HG03521 (cell line): ENCODE results near the gene RASSF8.

Experiments used
- ATAC-seq: cut with Tn5 transposase; IDR thresholded peaks from one replicate; pipeline ENCODE4 v1.9.1; 2021; ENCODE audit warnings: mild to moderate bottlenecking, moderate library complexity; ENCODE audit not compliant: unreplicated experiment

Gene RASSF8

DNA sequence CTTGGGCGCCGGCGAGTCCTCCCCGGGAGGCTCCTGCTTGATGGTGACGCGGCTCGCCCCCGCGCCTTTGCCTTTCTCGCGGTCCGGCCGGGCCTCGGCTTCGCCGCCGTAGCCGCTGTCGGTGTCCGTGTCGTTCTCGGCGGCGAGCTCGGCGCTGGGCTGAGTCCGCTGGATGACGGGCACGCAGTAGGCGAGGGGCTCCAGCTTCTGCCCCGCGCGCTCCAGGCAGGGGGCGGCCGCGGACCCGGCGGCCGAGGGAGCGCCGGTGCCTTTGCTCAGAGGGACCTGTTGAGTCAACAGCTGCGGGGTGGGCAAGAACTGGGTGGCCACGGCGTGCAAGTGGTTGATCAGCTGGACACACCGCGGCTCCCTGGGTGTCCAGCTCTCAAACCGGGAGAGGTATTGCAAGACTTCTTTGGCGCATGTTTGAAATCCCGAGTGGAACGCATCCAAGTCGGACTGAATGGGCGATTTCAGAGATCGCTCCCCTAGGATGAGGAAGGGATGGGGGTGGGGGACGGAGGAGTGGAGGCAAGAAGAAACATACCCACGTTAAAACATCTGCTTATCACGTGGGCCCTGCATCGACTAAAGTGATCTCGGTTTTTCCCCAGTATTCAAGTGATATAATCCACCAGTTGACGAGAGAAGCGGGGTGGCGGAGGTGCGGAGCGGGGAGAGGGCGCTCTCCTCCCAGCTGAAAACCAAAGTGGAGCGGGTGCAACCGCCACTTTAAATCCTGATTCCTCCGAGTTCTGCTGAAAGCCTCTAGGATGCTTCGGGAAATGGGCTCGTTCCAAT is 164.4 kb downstream of the RASSF8 start:
- ATAC-seq: peak; percentile 13

DNA sequence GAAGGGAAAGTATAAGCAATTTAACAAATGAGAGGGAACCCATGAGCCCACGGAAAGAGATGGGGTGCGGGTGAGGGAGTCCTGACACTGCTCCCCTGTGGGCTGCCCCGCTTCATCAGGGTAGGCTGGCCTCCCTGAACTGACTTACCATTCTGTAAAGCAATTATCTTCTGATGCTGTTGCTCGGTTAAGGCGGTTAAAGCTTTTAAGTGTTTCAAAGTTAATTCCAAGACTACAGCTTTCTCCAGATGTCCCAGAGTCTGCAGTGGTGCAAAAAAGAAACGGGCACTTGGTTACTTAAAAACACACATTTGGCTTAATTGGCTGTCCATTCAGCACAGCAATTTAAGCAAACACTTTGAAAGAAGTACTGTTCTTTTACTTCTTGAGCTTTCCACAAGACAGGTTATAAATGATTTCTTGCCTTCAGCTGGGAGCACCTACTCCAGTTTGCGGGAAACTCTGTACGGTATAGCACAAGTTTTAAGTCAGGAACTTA is 165.0 kb downstream of the RASSF8 start:
- no peak for ATAC-seq

DNA sequence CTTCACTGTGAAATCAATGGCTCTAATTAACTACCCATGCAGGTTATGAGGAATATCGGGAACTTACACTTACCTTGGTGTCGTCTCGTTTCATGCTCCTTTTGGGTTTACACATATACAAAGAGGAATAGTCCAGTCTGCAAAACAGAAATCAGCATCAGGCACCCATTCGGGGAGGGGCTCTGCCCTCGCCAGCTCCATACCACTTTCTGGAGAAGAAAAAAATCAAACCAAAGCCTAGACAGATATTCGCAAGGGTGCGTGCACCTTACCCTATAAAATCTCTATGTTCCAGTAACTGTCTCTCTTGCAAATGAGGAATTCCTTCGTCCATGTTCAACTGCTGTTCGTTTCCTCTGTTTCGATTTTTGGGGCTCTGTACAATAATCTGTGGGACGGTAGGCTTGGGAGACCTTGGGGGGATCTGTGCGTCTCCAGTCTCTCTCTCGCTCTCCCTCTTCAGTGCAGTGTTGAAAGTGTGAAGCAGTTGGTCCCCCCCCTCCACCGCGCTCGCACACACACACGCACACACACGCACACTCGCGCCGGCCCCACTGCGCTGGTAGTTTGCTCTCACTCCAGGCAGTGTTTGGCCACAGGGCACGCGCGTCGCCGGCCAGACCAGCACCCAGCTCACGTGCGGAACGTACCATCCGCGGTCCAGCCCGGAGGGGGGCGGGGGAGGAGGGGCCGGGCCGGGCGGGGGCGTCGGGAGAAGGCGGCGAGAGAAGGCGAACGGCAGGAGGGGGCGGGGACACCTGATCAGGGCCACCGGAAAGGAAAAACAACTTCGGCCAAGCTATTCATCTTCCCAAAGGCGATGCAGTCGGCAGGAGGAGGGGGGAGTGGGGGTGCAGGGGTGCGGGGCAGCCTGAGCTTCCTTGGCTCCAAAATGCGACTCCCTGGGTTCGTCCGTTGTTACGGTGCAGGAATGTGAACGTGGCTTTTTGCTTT is 166.2 kb downstream of the RASSF8 start, which contains the start of gene BHLHE41:
Gene BHLHE41, minus strand, starts transcription at position 592 of the 954 bp plus-strand sequence. Its CDS starts 258 bp downstream, at position 334.
- no peak for ATAC-seq

DNA sequence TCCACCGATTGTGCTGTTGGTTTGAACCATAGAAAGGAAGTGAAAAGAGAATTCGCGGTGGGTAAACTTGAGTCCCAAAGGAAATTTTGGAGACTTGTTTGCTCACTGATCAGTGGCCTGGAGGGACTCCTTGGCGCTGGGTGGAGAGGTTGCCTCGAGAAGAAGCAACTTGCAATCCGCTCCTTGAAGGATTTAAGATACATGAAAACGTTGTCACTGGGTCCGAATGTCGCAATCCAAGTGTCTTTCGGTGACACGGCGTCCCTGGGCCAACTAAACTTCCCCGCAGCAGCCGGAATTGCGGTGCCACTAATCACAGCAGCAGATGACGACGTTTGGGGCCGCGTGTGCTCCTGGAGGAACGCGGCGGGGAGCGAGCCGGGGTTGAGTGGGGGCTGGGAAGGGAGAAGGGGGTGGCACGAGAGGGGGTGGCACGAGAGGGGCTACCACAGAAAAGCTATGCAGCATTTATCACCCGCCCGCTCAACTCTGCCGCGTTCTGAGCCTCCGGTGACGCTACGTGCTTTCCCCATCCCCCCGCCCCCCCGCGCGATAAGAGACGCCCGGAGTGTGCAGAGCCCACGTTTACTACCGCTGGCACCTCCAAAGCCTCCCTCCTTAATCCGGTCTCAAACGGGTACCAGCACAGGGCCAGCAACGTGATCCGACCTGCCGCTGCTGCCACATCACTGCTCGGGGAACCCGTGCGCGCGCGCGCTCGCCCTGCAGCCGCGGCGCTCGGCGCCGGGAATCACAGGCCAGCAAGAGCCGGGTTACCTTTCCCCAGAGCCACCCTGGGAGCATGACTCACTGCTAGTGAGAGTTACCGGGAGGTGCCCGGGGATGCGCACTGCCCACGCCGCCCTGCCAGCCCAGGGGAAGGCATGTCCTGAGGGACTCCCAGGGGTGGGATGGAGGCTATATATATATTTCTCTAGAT is 167.2 kb downstream of the RASSF8 start:
- ATAC-seq: peak; percentile 20

DNA sequence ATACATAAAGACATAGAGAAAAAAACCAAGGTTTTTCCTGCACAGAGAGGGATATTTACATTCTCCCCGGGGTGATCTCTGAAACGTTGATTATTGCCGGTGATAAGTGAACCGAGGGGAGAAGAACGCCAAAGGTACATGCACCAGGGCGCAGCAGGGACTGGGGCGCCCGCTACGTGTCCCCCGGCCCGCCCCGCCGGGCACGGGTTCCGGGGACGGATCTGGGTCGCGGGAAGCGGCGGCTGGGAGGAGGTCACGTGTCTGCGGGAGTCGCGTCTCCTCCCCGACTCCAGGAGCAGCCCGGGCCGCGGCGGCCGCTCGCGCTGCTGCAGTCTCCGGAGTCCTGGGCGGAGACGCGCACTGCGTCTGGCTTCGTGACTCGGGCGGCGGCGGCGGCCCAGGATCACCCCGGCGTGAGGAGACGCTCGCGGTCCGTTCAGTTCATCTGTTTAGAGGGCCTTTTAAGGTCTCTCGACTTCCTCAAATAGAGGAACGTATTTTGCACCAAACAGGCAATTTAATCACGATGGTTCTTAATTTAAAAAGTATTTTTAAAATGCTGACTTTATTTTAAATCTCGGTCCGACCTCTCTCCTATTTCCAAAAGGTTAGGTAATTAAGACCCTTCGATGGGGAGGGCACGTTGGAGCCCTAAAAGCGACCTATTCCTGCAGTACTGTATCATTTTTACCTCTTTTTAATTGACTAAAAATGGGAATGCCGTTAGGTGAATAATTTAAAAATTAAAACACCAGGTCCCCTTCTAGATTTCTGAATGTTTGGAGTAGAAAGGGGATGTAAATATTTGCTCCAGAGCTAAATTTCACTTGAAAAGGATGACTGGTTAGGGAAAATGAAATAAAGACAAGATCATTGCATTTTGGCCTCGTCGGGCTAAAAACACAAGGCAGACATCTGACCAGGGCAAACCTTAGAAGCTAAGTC is 168.1 kb downstream of the RASSF8 start:
- peak; percentile 34 for ATAC-seq

DNA sequence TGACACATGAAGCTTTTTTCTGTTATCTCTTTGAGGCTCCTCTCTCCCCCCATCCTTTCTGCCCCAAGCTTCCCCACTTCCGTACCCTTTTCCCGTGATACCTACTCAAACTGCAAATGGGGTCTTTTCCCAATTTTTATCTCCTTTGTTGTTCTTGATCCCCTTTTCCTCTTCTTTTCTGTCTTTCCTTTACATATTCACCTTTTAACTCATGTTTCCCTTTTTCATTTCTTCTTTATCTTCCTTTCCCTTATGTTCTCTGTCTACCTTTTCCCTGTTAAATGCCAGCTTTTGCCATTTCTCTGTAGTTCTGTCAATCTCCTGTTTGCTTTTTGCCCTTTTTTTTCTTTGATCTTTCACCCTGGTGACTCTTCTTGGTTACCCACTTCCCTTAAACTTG is 168.9 kb downstream of the RASSF8 start:
- no peak for ATAC-seq

DNA sequence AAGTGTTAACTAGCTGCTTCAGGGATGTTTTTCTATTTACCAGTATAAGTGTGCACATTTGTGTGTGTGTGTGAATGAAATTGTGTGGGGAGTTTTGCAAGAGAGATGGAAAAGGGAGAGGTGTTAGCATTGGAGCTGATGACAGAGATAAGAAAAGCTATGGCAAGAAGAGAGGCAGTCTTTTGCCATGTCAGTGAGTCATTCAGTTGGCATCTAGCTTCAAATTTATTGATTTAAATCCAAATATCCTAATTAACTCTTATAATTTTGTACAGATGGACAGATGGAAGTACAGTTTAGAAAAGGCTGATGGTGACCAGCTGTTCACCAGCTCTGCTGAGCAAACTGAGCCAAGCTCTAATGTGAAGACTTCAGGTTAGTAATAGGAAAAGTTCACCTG is 169.7 kb downstream of the RASSF8 start:
- ATAC-seq: no peak
